ENCODE measurements around the gene RAB40AL.

DNA sequence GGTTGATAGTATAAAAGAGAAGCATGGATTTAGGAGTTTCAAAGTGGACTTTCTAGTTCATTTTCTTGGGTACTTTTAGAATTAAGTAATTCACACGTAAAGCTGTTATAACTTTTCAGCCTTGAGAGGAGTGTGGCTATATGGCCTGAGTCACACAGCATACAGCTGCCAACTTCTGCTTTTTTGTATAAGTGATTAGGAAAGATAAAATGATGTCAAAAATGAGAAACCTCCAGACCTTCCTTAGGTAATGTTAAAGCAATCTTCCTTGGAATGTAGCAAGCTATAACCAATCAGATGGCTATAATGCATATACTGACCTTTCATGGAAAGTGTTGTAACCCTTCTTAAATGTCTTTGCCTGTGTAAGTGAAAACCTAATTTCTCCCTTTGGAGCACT is 39.2 kb downstream of the RAB40AL start:
- TF ChIP-seq, protein P1, sequence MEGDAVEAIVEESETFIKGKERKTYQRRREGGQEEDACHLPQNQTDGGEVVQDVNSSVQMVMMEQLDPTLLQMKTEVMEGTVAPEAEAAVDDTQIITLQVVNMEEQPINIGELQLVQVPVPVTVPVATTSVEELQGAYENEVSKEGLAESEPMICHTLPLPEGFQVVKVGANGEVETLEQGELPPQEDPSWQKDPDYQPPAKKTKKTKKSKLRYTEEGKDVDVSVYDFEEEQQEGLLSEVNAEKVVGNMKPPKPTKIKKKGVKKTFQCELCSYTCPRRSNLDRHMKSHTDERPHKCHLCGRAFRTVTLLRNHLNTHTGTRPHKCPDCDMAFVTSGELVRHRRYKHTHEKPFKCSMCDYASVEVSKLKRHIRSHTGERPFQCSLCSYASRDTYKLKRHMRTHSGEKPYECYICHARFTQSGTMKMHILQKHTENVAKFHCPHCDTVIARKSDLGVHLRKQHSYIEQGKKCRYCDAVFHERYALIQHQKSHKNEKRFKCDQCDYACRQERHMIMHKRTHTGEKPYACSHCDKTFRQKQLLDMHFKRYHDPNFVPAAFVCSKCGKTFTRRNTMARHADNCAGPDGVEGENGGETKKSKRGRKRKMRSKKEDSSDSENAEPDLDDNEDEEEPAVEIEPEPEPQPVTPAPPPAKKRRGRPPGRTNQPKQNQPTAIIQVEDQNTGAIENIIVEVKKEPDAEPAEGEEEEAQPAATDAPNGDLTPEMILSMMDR (IDR thresholded peaks at IDR 0.05), result no peak
- TF ChIP-seq, protein P2, sequence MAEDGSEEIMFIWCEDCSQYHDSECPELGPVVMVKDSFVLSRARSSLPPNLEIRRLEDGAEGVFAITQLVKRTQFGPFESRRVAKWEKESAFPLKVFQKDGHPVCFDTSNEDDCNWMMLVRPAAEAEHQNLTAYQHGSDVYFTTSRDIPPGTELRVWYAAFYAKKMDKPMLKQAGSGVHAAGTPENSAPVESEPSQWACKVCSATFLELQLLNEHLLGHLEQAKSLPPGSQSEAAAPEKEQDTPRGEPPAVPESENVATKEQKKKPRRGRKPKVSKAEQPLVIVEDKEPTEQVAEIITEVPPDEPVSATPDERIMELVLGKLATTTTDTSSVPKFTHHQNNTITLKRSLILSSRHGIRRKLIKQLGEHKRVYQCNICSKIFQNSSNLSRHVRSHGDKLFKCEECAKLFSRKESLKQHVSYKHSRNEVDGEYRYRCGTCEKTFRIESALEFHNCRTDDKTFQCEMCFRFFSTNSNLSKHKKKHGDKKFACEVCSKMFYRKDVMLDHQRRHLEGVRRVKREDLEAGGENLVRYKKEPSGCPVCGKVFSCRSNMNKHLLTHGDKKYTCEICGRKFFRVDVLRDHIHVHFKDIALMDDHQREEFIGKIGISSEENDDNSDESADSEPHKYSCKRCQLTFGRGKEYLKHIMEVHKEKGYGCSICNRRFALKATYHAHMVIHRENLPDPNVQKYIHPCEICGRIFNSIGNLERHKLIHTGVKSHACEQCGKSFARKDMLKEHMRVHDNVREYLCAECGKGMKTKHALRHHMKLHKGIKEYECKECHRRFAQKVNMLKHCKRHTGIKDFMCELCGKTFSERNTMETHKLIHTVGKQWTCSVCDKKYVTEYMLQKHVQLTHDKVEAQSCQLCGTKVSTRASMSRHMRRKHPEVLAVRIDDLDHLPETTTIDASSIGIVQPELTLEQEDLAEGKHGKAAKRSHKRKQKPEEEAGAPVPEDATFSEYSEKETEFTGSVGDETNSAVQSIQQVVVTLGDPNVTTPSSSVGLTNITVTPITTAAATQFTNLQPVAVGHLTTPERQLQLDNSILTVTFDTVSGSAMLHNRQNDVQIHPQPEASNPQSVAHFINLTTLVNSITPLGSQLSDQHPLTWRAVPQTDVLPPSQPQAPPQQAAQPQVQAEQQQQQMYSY (CRISPR knock-in tag; IDR thresholded peaks at IDR 0.05), result no peak
- no peak for TF ChIP-seq ZNF138 (CRISPR knock-in tag; conservative IDR thresholded peaks at IDR 0.05)
- TF ChIP-seq, protein P3, sequence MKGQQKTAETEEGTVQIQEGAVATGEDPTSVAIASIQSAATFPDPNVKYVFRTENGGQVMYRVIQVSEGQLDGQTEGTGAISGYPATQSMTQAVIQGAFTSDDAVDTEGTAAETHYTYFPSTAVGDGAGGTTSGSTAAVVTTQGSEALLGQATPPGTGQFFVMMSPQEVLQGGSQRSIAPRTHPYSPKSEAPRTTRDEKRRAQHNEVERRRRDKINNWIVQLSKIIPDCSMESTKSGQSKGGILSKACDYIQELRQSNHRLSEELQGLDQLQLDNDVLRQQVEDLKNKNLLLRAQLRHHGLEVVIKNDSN (CRISPR knock-in tag; IDR thresholded peaks at IDR 0.05), result no peak
- TF ChIP-seq, protein P4, sequence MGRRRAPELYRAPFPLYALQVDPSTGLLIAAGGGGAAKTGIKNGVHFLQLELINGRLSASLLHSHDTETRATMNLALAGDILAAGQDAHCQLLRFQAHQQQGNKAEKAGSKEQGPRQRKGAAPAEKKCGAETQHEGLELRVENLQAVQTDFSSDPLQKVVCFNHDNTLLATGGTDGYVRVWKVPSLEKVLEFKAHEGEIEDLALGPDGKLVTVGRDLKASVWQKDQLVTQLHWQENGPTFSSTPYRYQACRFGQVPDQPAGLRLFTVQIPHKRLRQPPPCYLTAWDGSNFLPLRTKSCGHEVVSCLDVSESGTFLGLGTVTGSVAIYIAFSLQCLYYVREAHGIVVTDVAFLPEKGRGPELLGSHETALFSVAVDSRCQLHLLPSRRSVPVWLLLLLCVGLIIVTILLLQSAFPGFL (CRISPR knock-in tag; IDR thresholded peaks at IDR 0.05; ENCODE audit: borderline replicate concordance), result no peak
- TF ChIP-seq, protein P5, sequence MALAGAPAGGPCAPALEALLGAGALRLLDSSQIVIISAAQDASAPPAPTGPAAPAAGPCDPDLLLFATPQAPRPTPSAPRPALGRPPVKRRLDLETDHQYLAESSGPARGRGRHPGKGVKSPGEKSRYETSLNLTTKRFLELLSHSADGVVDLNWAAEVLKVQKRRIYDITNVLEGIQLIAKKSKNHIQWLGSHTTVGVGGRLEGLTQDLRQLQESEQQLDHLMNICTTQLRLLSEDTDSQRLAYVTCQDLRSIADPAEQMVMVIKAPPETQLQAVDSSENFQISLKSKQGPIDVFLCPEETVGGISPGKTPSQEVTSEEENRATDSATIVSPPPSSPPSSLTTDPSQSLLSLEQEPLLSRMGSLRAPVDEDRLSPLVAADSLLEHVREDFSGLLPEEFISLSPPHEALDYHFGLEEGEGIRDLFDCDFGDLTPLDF (CRISPR knock-in tag; IDR thresholded peaks at IDR 0.05), result no peak
- TF ChIP-seq TEAD4 (CRISPR knock-in tag; IDR thresholded peaks at IDR 0.05), result no peak
- TF ChIP-seq ETV6 (CRISPR knock-in tag; IDR thresholded peaks at IDR 0.05), result no peak
- TF ChIP-seq CBFB (CRISPR knock-in tag; IDR thresholded peaks at IDR 0.05; ENCODE audit: low read depth), result no peak
- no peak for TF ChIP-seq ZNF232 (CRISPR knock-in tag; IDR thresholded peaks at IDR 0.05)
- TF ChIP-seq, protein P6, sequence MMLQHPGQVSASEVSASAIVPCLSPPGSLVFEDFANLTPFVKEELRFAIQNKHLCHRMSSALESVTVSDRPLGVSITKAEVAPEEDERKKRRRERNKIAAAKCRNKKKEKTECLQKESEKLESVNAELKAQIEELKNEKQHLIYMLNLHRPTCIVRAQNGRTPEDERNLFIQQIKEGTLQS (CRISPR knock-in tag; conservative IDR thresholded peaks at IDR 0.05), result no peak

Measured in WTC11 (cell line).